ENCODE data around the gene CACNB1. TPM values are rescaled to one million over a fixed set of nuclear protein-coding genes. Genes with fewer than 3 reads are reported as not detected.

CACNB1 gene
- total RNA-seq, 1 experiment from 2014 or later: 20.0 TPM

DNA sequence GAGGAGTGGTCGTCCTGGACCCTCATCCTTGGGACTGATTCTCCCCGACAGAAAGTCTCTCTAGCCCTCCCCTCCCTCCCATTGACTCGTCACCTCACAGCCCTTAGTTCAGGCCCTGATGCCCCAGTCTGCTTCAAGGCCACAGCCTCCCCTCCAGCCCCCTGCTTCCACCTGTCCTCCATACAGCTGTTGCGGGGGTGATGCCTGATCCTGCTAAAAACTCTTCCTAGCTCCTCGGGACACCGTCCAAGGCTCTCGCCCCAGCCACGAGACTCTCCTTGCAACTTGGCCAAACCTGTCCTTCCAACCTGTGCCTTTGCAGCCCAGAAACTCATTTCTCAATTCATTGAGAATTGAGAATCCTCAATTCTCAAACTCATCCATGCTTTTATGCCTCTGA, 21.4 kb upstream of the CACNB1 start:
- Histone ChIP-seq H3K9me3 (ENCODE audit: control insufficient read depth, low read depth, low read length) (no peaks in the 10 kb centered on the region), H3K9ac (ENCODE audit: extremely low read depth, insufficient read length, low read length) (no peak overlapping the region), H2BK20ac (ENCODE audit: low read depth, low read length, poor library complexity, severe bottlenecking) (no peak overlapping the region), H3K27me3 (ENCODE audit: insufficient read depth, low read length) (peaks cover 1% of the 10 kb centered on the region; the same call in 1 of the 2 replicates), H3K56ac (ENCODE audit: insufficient read length, low read depth, low read length) (no peak overlapping the region), H4K20me1 (ENCODE audit: control insufficient read depth, insufficient read depth, insufficient read length) (no peaks in the 10 kb centered on the region), H2AFZ (ENCODE audit: low read length) (no peak overlapping the region), H4K91ac (ENCODE audit: insufficient read length, low read depth, low read length) (no peak overlapping the region), H2BK120ac (ENCODE audit: low read depth, low read length, poor library complexity, severe bottlenecking) (no peak overlapping the region), H3K4me1 (ENCODE audit: insufficient read depth, low read length) (no peaks in the 10 kb centered on the region), H3K14ac (ENCODE audit: insufficient read depth, low read length) (no peak overlapping the region), H3K4me2 (ENCODE audit: insufficient read depth, insufficient read length, low read length) (no peak overlapping the region), H2BK12ac (ENCODE audit: insufficient read length, low read depth, low read length) (no peak overlapping the region), H3K4ac (ENCODE audit: low read depth, low read length) (no peak overlapping the region), H3K27ac (ENCODE audit: insufficient read length, low read depth, low read length) (no peak overlapping the region), H3K23me2 (ENCODE audit: insufficient read length, low read depth, low read length, poor library complexity, severe bottlenecking) (no peaks in the 10 kb centered on the region), H3K18ac (ENCODE audit: insufficient read length, low read depth, low read length) (no peak overlapping the region), H4K5ac (ENCODE audit: insufficient read length, low read depth, low read length) (no peak overlapping the region), H3K79me1 (ENCODE audit: insufficient read depth, low read depth, low read length, poor library complexity, severe bottlenecking) (no peaks in the 10 kb centered on the region), H2AK5ac (ENCODE audit: insufficient read length, low read length) (no peak overlapping the region), H4K8ac (replicated peaks; ENCODE audit: insufficient read length, low read depth, low read length) (no peak overlapping the region), H3K79me2 (ENCODE audit: insufficient read depth, low read length) (no peaks in the 10 kb centered on the region), H2BK15ac (ENCODE audit: low read depth, low read length) (no peak overlapping the region), H2BK5ac (ENCODE audit: insufficient read length, low read length) (no peak overlapping the region), H3T11ph (ENCODE audit: low read length) (no peak overlapping the region), H3K23ac (ENCODE audit: insufficient read length, low read depth, low read length) (no peak overlapping the region)
- WGBS (ENCODE audit: extremely low coverage, insufficient read length, low lambda C conversion rate): no CpG with 5 or more reads among the region's 8 CpGs
- peaks cover 8 to 17% of the 10 kb centered on the region in 2 experiments for H3K4me1 Mint-ChIP-seq
- DNase-seq: peak; percentile 26
- peaks cover 76% of the 10 kb centered on the region for H3K27me3 Mint-ChIP-seq (ENCODE audit: low read depth)
- no peak overlapping the region for H3K27ac Mint-ChIP-seq
- no peaks in the 10 kb centered on the region; a peak in 1 of 7 replicates for H3K36me3 Mint-ChIP-seq (ENCODE audit: insufficient read depth in 1 of 3, low read depth in 3 of 3)
- H3K4me3 Mint-ChIP-seq: no peak overlapping the region
- H3K9me3 Mint-ChIP-seq: no peaks in the 10 kb centered on the region
- TF ChIP-seq, protein P1, sequence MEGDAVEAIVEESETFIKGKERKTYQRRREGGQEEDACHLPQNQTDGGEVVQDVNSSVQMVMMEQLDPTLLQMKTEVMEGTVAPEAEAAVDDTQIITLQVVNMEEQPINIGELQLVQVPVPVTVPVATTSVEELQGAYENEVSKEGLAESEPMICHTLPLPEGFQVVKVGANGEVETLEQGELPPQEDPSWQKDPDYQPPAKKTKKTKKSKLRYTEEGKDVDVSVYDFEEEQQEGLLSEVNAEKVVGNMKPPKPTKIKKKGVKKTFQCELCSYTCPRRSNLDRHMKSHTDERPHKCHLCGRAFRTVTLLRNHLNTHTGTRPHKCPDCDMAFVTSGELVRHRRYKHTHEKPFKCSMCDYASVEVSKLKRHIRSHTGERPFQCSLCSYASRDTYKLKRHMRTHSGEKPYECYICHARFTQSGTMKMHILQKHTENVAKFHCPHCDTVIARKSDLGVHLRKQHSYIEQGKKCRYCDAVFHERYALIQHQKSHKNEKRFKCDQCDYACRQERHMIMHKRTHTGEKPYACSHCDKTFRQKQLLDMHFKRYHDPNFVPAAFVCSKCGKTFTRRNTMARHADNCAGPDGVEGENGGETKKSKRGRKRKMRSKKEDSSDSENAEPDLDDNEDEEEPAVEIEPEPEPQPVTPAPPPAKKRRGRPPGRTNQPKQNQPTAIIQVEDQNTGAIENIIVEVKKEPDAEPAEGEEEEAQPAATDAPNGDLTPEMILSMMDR (conservative IDR thresholded peaks at IDR 0.05): no peak

All from H9 (cell line).